GM12801 (cell line): Measurements from ENCODE around the gene DACH1.

Experiments
- TF ChIP-seq, protein P1 (sequence below): IDR thresholded peaks from one replicate; pipeline ENCODE4 v1.5.1; 2011; ENCODE audit warnings: control low read depth; ENCODE audit not compliant: insufficient read length; ENCODE audit errors: extremely low read depth

The DACH1 gene

DNA sequence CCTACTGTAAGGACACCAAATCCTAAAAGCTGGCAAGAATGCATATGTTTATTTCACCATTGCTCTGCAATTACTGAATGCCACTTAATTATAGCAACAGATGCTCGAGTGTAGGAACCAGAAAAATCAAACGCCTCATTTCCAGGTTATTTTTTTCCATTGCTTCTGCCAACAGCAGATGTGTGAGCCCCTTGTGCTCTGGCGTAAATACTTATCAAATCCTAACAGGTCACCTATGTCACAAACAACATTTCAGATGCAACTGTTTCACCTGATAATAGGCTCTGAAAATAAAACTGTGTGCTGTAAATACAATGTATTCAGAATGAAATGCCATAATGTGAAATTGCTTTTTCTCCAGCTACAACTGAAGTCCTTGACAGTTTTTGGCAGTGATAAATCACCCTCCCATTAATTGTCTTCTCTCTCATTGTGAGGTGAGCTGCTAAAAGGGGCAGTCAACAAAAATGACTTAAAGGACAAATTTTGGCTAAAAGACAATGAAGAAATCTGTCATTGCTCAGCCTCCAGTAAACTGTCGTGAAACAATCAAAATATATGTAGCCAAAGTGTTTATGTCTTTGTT, 344.0 kb downstream of the DACH1 start:
- TF ChIP-seq, protein P1, sequence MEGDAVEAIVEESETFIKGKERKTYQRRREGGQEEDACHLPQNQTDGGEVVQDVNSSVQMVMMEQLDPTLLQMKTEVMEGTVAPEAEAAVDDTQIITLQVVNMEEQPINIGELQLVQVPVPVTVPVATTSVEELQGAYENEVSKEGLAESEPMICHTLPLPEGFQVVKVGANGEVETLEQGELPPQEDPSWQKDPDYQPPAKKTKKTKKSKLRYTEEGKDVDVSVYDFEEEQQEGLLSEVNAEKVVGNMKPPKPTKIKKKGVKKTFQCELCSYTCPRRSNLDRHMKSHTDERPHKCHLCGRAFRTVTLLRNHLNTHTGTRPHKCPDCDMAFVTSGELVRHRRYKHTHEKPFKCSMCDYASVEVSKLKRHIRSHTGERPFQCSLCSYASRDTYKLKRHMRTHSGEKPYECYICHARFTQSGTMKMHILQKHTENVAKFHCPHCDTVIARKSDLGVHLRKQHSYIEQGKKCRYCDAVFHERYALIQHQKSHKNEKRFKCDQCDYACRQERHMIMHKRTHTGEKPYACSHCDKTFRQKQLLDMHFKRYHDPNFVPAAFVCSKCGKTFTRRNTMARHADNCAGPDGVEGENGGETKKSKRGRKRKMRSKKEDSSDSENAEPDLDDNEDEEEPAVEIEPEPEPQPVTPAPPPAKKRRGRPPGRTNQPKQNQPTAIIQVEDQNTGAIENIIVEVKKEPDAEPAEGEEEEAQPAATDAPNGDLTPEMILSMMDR: no peak

DNA sequence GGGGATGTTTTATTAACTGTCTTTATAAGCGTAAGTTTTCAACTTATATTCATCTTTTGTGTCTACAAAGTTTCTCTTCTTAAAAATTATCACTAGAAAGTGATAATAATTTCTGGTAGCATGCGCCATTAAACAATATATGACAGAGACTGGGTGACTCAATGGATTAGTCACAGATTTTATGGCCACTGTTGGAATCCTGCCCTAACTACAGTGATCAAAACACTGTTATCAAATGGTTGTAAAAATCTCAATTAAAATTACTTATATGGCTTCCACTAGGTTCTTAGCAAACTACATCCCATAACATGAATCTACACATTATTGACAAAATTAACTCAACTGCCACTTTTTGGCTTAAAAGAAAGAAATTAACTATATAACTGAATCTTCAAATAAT, 350.0 kb downstream of the DACH1 start:
- TF ChIP-seq, protein P1: no peak

DNA sequence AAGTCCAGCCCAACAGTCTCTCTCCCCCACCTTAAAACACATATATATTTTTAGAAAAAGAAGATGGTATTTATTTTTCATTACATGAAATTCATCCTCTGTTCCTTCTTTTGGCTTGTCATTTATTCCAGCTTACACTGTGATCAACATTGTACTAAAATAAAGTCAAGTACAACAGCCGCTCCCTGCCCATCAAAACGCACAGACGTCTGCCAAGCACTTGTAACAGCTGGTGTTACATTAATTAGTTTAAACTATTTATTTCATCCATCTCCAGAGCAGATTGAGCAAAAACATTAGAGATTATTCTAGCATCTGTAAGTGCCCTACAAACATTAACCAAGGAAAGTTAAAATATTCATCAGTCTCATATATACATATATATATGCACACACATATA, 350.5 kb downstream of the DACH1 start:
- TF ChIP-seq, protein P1: no peak

DNA sequence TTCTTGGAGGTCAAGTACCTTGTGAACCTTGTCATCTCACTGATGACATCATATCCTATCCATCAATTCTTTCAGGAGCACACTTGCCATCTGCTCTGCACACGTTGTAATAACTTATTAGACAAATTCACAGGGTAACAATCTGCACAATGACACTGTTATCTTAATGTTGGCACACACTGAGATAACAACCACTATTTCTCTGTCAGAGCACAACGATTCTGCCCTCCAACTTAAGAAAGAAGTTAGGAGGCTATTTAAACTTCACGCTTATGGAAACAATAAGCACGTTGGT, 351.3 kb downstream of the DACH1 start:
- TF ChIP-seq, protein P1: no peak

DNA sequence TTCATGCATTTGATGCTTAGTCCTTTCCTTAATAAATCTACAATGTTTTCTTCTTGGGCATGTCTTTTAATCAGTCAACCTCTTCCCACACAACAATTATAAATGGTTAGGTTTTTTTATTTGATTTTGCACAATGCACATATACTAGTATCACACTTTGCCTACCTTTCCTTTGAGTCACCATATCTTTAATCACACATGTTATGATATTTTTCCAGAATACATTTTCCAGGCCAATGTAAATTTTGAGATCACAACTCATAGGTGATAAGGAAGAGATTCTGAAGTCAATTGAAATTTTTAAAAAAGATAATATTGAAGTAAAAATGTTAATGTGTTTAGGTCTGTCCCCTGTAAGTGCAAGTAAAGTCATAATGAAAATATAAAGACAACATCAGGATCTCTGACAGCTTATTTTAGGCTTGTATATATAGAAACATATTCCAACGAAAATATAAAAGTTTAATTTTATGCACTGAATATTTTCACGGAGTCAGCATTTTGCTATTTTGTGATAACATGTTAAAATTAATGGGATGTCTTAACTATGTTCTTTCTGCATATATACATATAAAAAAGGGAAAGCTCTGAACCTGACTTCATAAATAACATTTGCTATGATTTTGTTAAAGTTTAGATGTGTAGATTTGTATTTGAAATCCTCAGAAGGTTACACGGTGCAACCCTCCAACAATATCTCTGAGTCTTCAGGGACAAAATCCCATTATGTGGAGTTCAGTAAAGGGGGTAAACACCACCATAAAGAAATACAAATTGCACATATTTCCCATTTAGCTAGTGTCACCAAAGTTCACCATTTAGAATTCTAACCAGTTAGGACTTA, 351.9 kb downstream of the DACH1 start:
- TF ChIP-seq, protein P1: no peak

DNA sequence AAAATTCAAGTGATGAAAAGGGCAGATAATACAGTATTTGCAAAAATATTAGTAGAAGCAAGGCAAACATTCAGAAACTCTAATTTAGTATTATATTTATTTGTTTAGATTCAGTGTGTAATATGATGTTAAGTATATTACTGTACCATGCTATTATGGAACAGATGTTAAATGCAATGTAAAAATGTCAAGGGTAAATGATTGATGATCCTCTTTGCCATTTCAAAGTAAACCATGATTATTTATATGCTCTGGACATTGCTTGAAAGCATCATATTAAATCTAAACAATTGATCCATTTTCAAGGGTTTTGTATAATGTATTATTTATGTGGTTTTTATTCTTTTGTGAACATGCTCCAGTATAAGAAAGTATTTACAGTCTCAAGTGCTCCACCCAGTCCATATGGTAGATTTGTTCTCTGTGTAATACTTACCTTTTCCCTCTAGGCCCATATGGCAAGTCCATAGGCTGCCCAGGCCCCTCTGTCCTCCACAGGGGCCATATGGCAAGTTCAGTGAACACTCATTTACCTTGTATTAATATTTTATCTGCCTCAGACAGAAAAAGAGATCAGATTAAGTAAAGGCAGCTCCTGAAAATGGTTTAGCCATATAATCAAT, 353.5 kb downstream of the DACH1 start:
- TF ChIP-seq, protein P1: no peak

DNA sequence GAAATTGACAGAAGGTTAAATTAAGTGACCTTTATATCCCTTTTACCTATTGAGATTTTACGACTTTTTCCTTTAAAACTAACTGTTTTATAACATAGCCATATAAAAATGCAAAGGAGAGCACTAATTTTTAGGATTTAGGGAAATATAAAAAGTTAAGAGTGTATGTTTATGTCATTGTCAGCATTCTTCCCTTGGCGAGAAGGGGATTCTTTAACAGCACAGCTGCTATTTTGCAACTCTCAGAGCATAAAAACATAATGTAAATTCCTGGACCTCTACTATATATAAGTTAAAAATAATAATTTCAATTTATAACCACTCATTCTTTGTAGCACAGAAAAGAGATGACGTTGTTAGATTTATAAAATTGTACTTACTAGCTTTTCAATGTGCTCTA, 363.2 kb downstream of the DACH1 start:
- TF ChIP-seq, protein P1: no peak
